AG04450 (cell line): Measurements from ENCODE around the gene NIPAL4. TPM values are rescaled to one million over a fixed set of nuclear protein-coding genes. Genes with fewer than 3 reads are reported as not detected.

ENCODE experiments used
- CTCF ChIA-PET: fragments of 300-600, 350-600 bp; formaldehyde crosslinking; extraction: SDS; loops from one replicate; lab custom pipeline; 2022; ENCODE audit warnings: antibody characterized with exemption, inconsistent platforms; lab: Charles Lee
- POLR2A ChIA-PET: fragments of 350-600 bp; formaldehyde crosslinking; extraction: SDS; loops from one replicate; lab custom pipeline; 2021; ENCODE audit warnings: antibody characterized with exemption, inconsistent platforms; lab: Yijun Ruan, JAX
- DNase-seq: peaks from one replicate; pipeline ENCODE4 v3.0.0-alpha.2; 2011; ENCODE audit warnings: low read depth, low spot score
- H3K27ac ChIP-seq: one replicate; pipeline ENCODE4 v1.5.1; 2012; ENCODE audit warnings: low read depth, low read length, control low read depth
- H3K27me3 ChIP-seq: one replicate; pipeline ENCODE4 v1.6.0; 2012; ENCODE audit warnings: low read length; ENCODE audit not compliant: control insufficient read depth, insufficient read depth
- H3K4me3 ChIP-seq: 2 replicates; pipeline ENCODE4 v1.5.1; 2011; ENCODE audit warnings: mild to moderate bottlenecking, low read depth, low read length, control low read depth
- H3K9me3 ChIP-seq: 2 replicates; pipeline ENCODE4 v1.5.1; 2012; ENCODE audit warnings: low read length; ENCODE audit not compliant: control insufficient read depth, insufficient read depth
- CTCF ChIP-seq: IDR thresholded peaks from 2 replicates; pipeline ENCODE4 v1.5.1; 2011; ENCODE audit warnings: low read depth, low read length, control low read depth, inconsistent platforms
- polyA plus RNA-seq: library from polyadenylated mRNA; depleted of rRNA; stranded (reverse); fragments of >200 nt; gene quantifications from 2 replicates; pipeline ENCODE4 v1.2.3, GENCODE V29; 2011

Gene NIPAL4
- polyA plus RNA-seq, 1 experiment = 0.20 TPM

- Histone ChIP-seq H3K27me3 (no peaks in the 10 kb centered on the region), H3K9me3 (no peaks in the 10 kb centered on the region), H3K4me3 (no peak overlapping the region), H3K27ac (no peak overlapping the region)
- no peak for TF ChIP-seq CTCF
- POLR2A ChIA-PET = no interaction called here
- CTCF ChIA-PET = interaction anchor here (0.7 to 5.2 kb wide), 4 partner anchors 9 to 280 kb away, joined by 3 to 34 read pairs (median 8); partner anchors contain the start of gene LSM11
- DNase-seq = no peak
Observed at GRCh38 chr5:157463081-157463480, 3.1 kb downstream of the NIPAL4 start.

GRCh38 chr5:157463621-157464518 lies 3.9 kb downstream of the NIPAL4 start:
- Histone ChIP-seq H3K27ac (peak overlapping the region; percentile 0), H3K4me3 (no peak overlapping the region), H3K27me3 (no peaks in the 10 kb centered on the region), H3K9me3 (no peaks in the 10 kb centered on the region)
- DNase-seq = no peak
- ChIA-PET CTCF (interaction anchor here (0.7 to 5.2 kb wide), 5 partner anchors 8 to 255 kb away, joined by 3 to 34 read pairs (median 4); no protein-coding TSS in a partner anchor), POLR2A (no interaction called here)
- TF ChIP-seq CTCF = no peak

GRCh38 chr5:157464519-157465171 lies 4.6 kb downstream of the NIPAL4 start:
- Histone ChIP-seq H3K27ac (no peak overlapping the region), H3K27me3 (no peaks in the 10 kb centered on the region), H3K4me3 (no peak overlapping the region), H3K9me3 (no peaks in the 10 kb centered on the region)
- DNase-seq = peak; percentile 61
- CTCF ChIA-PET = interaction anchor here (0.7 to 7.6 kb wide), 6 partner anchors 7 to 279 kb away, joined by 4 to 53 read pairs (median 8); partner anchors contain the start of gene LSM11
- POLR2A ChIA-PET = no interaction called here
- TF ChIP-seq CTCF = no peak

- DNase-seq = no peak
- Histone ChIP-seq H3K4me3 (no peak overlapping the region), H3K9me3 (no peaks in the 10 kb centered on the region), H3K27me3 (no peaks in the 10 kb centered on the region), H3K27ac (no peak overlapping the region)
- ChIA-PET POLR2A (no interaction called here), CTCF (interaction anchor here (1.2 to 7.6 kb wide), 3 partner anchors 9 to 139 kb away, joined by 3 to 53 read pairs (median 14); no protein-coding TSS in a partner anchor)
- TF ChIP-seq CTCF = no peak
Observed at GRCh38 chr5:157468293-157468965, 8.4 kb downstream of the NIPAL4 start.
